ENCODE results near the gene OR51L1. TPM values are rescaled to one million over a fixed set of nuclear protein-coding genes. Genes with fewer than 3 reads are reported as not detected.

The OR51L1 gene
- total RNA-seq, 1 donor from 2014 or later, result not detected

GRCh38 chr11:5042091-5042490, 47.4 kb downstream of the OR51L1 start:
- no peak for DNase-seq
- intact Hi-C loops (cut with DNase I), result no loop called here
- no peak for ATAC-seq (ENCODE audit: poor library complexity)

- intact Hi-C loops (cut with DNase I), result no loop called here
- no peak for DNase-seq
These were observed 48.7 kb downstream of the OR51L1 start for GRCh38 chr11:5043380-5043779.

GRCh38 chr11:5046226-5046625, 51.6 kb downstream of the OR51L1 start, which contains the start of gene OR52J3:
TSS of gene OR52J3 (plus strand) at chr11:5046526. CDS start at chr11:5046526, 0 bp downstream.
- intact Hi-C loops (cut with DNase I), result no loop called here
- ATAC-seq (ENCODE audit: poor library complexity) (no peak), DNase-seq (no peak)

More at GRCh38 chr11:5043380-5043779, 48.7 kb downstream of the OR51L1 start:
- ATAC-seq (ENCODE audit: poor library complexity), result no peak

GRCh38 chr11:5046754-5047330, 52.2 kb downstream of the OR51L1 start:
- no peak for ATAC-seq (ENCODE audit: poor library complexity)
- intact Hi-C loops (cut with DNase I), result no loop called here
- DNase-seq, result no peak

Other genes with a start within 250 kb of the OR51L1 start
- gene OR51F1, start 224.9 kb upstream of the OR51L1 start, total RNA-seq, result not detected
- not detected for gene OR52R1, start 190.5 kb upstream of the OR51L1 start, total RNA-seq
- gene OR51F2, start 173.5 kb upstream of the OR51L1 start, total RNA-seq, result not detected
- gene OR51S1, start 145.6 kb upstream of the OR51L1 start, total RNA-seq, result not detected
- not detected for gene OR51T1, start 113.0 kb upstream of the OR51L1 start, total RNA-seq
- not detected for gene OR51A7, start 91.1 kb upstream of the OR51L1 start, total RNA-seq
- gene OR51G2, start 75.5 kb upstream of the OR51L1 start, total RNA-seq, result not detected
- gene OR51G1, start 70.5 kb upstream of the OR51L1 start, total RNA-seq, result not detected
- gene OR51A4, start 47.2 kb upstream of the OR51L1 start, total RNA-seq, result not detected
- not detected for gene OR51A2, start 39.1 kb upstream of the OR51L1 start, total RNA-seq
- gene OR52J3, start 51.7 kb downstream of the OR51L1 start, total RNA-seq, result not detected
- not detected for gene OR52E2, start 64.8 kb downstream of the OR51L1 start, total RNA-seq
- gene OR52E1, start 74.7 kb downstream of the OR51L1 start, total RNA-seq, result not detected
- gene OR52A5, start 143.5 kb downstream of the OR51L1 start, total RNA-seq, result not detected
- not detected for gene OR52A1, start 159.9 kb downstream of the OR51L1 start, total RNA-seq
- not detected for gene OR51V1, start 205.8 kb downstream of the OR51L1 start, total RNA-seq
- 121 TPM for gene HBB, start 232.2 kb downstream of the OR51L1 start, total RNA-seq
- not detected for gene HBD, start 239.6 kb downstream of the OR51L1 start, total RNA-seq